ENCODE data around the gene DLGAP4. TPM values are rescaled to one million over a fixed set of nuclear protein-coding genes. Genes with fewer than 3 reads are reported as not detected.

DLGAP4 gene
- total and polyA plus RNA-seq, 9 of the 15 experiments (the other 6 are each of a cell fraction or from before 2014, with no cell fraction given): 0.31 to 34.1 (median 4.5) TPM

DNA sequence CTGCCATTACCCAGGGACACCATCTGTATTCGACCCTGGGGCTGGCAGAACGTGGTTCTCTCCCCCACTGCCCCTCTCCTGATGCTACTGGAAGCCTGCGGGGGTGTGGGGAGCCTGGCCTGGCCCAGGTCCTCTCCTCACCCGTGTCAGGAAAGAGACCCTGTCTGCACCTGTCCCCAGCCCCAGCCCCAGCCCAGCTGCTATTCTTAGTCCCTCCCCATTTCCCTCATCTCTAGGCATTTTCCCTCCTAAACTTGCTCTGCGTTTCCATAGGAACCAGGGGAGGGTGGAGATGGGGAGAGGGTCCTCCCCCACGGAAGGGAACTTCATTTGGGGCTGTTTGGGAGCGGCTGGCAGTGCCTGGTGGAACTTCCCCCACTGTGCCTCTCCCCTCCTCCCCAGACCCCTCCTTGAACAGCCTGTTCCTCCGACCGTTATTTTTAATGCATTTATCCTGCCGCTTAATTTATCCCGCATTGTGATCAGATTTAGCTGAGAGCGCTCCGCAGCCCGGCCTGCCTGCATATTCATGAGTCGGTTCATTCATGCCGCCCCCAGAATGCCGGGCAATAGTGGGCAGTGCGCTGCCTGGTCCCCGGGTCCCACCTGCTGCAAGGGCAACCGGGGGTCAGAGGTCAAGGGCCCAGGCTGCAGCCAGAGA lies 31.8 kb upstream of the DLGAP4 start:
- no peaks in the 10 kb centered on the region for H3K36me3 ChIP-seq (ENCODE audit: control insufficient read depth, insufficient read depth, low read length)
- CTCF ChIA-PET (ENCODE audit: low intra/inter-chr PET ratio): interaction anchor here (0.6 kb wide), 1 partner anchor 43 kb away, joined by 4 read pairs; no protein-coding TSS in a partner anchor
- no peaks in the 10 kb centered on the region for H3K9me3 ChIP-seq (replicated peaks; ENCODE audit: control insufficient read depth, insufficient read depth, low read depth, low read length)
- BruUV-seq (replicated peaks): no TSS peak
- intact Hi-C loops (cut with micrococcal nuclease): no loop called here
- no peak overlapping the region for H3K4me3 ChIP-seq
- DNase-seq (ENCODE audit: extremely low read depth in 1 of 4, low spot score in 3 of 4) (no peak), ATAC-seq (no peak), FAIRE-seq (no peak)
- 0 out of 2 replicates have a peak, but pooled peaks cover 10% of the 10 kb centered on the region for H4K20me1 ChIP-seq (replicated peaks; ENCODE audit: control insufficient read depth, insufficient read depth, low read length)
- H3K4me2 ChIP-seq (ENCODE audit: insufficient read depth, low read length): no peak overlapping the region
- TF ChIP-seq ZNF121 (CRISPR knock-in tag; conservative IDR thresholded peaks at IDR 0.05) (0 out of 2 replicates have a peak, but pooled peaks have one; percentile 3), CBFA2T2 (conservative IDR thresholded peaks at IDR 0.05) (no peak), CBX8 (IDR thresholded peaks at IDR 0.05; ENCODE audit: borderline replicate concordance, extremely low read depth, low read depth, low read length, poor library complexity, severe bottlenecking) (no peak), HDGF (IDR thresholded peaks at IDR 0.05) (no peak), RFX1 (IDR thresholded peaks at IDR 0.05) (peak; percentile 56), KLF13 (tag; IDR thresholded peaks at IDR 0.05; ENCODE audit: borderline replicate concordance, low read depth) (no peak), NCOA4 (IDR thresholded peaks at IDR 0.05; ENCODE audit: partially characterized antibody) (no peak), ZNF512 (tag; IDR thresholded peaks at IDR 0.05) (no peak), NR2C1 (IDR thresholded peaks at IDR 0.05) (no peak; the same call in 1 of the 2 replicates), NR2C1 (tag; IDR thresholded peaks at IDR 0.05) (peak; percentile 38; the same call in 1 of the 2 replicates), EGR1 (conservative IDR thresholded peaks at IDR 0.05) (no peak)
- TF ChIP-seq, protein P1, sequence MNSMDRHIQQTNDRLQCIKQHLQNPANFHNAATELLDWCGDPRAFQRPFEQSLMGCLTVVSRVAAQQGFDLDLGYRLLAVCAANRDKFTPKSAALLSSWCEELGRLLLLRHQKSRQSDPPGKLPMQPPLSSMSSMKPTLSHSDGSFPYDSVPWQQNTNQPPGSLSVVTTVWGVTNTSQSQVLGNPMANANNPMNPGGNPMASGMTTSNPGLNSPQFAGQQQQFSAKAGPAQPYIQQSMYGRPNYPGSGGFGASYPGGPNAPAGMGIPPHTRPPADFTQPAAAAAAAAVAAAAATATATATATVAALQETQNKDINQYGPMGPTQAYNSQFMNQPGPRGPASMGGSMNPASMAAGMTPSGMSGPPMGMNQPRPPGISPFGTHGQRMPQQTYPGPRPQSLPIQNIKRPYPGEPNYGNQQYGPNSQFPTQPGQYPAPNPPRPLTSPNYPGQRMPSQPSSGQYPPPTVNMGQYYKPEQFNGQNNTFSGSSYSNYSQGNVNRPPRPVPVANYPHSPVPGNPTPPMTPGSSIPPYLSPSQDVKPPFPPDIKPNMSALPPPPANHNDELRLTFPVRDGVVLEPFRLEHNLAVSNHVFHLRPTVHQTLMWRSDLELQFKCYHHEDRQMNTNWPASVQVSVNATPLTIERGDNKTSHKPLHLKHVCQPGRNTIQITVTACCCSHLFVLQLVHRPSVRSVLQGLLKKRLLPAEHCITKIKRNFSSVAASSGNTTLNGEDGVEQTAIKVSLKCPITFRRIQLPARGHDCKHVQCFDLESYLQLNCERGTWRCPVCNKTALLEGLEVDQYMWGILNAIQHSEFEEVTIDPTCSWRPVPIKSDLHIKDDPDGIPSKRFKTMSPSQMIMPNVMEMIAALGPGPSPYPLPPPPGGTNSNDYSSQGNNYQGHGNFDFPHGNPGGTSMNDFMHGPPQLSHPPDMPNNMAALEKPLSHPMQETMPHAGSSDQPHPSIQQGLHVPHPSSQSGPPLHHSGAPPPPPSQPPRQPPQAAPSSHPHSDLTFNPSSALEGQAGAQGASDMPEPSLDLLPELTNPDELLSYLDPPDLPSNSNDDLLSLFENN (IDR thresholded peaks at IDR 0.05; ENCODE audit: low read depth in 2 of 2, low read length in 2 of 2): no peak
- TF ChIP-seq, protein P2, sequence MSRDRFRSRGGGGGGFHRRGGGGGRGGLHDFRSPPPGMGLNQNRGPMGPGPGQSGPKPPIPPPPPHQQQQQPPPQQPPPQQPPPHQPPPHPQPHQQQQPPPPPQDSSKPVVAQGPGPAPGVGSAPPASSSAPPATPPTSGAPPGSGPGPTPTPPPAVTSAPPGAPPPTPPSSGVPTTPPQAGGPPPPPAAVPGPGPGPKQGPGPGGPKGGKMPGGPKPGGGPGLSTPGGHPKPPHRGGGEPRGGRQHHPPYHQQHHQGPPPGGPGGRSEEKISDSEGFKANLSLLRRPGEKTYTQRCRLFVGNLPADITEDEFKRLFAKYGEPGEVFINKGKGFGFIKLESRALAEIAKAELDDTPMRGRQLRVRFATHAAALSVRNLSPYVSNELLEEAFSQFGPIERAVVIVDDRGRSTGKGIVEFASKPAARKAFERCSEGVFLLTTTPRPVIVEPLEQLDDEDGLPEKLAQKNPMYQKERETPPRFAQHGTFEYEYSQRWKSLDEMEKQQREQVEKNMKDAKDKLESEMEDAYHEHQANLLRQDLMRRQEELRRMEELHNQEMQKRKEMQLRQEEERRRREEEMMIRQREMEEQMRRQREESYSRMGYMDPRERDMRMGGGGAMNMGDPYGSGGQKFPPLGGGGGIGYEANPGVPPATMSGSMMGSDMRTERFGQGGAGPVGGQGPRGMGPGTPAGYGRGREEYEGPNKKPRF (IDR thresholded peaks at IDR 0.05; ENCODE audit: low read depth, low read length): no peak
- no peaks in the 10 kb centered on the region for H3K79me2 ChIP-seq (ENCODE audit: control insufficient read depth, insufficient read depth, low read length)
- H2AFZ ChIP-seq (ENCODE audit: low read depth, low read length): no peak overlapping the region
- POLR2A ChIA-PET: interaction anchor here (0.5 to 1.5 kb wide), 6 partner anchors 9 to 85 kb away, joined by 3 to 5 read pairs (median 4); no protein-coding TSS in a partner anchor
- H3K9ac ChIP-seq (ENCODE audit: insufficient read depth in 1 of 2, low read depth in 2 of 2, low read length in 2 of 2): no peak overlapping the region
- WGBS (ENCODE audit: insufficient coverage, low coverage, missing lambda C conversion rate): 11% methylated on average over 18 of the region's 20 CpGs
- H3K4me1 ChIP-seq (replicated peaks in 1 of 2; ENCODE audit: control insufficient read depth in 2 of 2, insufficient read depth in 2 of 2, low read length in 2 of 2): peaks cover 0 to 3% of the 10 kb centered on the region in 2 experiments; a peak in 1 of 5 replicates
- H3K27ac ChIP-seq (ENCODE audit: extremely low read depth, low read depth, low read length): no peak overlapping the region
- no peaks in the 10 kb centered on the region for H3K9me1 ChIP-seq (ENCODE audit: control insufficient read depth, insufficient read depth, low read length)
- in situ Hi-C loops (cut with MboI): no loop called here
- peaks cover 21 to 65% of the 10 kb centered on the region in 2 experiments; a peak in 4 of 5 replicates for H3K27me3 ChIP-seq (ENCODE audit: control insufficient read depth in 2 of 2, insufficient read depth in 2 of 2, low read length in 2 of 2)

All from K562 (cell line).